A204.1 (cell line): ENCODE data around the gene FAM47E.

Source experiments
- FAIRE-seq: peaks from 2 replicates; lab custom pipeline; 2012; peaks lifted over from hg19 to GRCh38; lab: Jason Lieb, UNC

The FAM47E gene

DNA sequence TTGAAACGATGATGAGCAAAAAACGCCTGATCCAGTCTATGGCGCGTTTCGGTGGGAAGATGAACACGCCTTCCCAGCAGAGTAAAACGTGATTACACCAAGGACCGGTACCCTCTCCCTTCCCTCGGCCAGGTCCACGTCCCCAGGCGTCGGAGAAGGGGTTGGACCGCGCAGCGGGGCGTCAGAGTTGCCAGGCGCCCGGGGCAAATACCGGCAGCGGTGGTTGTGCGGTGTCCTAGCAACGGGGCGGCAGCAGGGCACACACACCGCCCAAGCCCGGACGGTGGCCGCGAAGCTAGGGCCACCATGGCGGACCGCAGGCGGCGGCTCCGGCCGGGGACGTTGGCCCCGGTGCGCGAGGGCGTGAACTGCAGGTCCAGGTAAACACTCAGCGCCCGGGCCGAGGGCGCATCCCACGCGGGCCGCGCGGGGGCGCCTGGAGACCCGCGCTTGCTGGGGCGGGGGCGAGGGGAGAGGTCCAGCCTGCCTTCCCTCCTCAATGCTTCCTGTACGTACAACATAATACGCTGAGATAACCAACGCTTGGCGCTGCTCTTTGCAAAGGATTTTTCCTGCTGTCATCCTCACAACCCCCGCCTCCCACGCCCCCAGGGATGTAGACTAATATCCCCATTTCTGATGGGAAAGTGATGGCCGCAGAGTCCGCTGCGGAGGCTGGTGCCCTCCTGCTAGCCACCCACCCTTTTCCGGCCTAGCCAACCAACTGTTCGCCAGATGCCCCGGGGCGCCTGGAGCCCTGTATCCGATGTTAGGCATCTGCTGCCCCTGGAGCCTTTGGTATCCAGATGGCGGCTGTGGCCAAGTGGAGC is at the start of gene FAM47E:
FAM47E (plus strand) TSS at position 281 of the 830 bp plus-strand sequence; CDS start at position 307, 26 bp downstream.
- no peak for FAIRE-seq

DNA sequence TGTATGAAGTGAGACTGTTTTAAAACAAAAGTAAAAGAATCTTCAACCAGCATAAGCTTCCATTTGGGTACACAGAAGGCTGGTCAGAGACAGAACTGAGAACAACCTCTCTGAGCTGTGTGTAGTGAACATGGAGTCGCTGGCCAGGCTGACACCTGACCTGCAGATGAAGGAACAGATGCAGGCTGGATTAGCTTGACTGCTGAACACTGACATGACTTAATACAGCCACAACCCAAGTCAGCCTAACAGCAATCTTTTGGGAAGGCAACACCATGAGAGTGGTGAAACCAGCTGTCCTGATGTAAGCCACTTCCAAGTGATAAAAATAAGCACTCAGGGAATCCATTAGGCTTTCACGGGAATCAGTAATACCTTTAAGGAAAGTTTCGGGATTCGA is 48.0 kb upstream of the FAM47E start:
- no peak for FAIRE-seq

- FAIRE-seq = no peak
Observed at GRCh38 chr4:76204936-76205335, 46.6 kb upstream of the FAM47E start.

DNA sequence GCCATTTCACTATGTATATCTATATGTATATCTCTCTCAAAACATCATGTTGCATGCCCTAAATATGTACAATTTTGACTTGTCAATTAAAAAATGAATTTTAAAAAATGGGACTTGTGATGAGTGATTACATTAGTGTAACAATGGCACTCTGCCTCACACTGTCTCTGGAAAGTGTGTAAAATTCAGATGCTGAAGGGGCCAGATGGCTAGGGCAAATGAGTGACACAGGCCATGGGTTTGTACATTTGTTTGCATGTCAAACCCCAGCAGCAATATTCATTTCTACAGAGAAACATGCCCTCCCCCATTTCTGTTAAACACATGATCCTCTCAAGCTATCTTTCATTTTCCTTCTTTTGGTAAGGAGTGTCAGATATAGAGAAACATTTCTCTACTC is 46.0 kb upstream of the FAM47E start:
- no peak for FAIRE-seq

- no peak for FAIRE-seq
Observed at GRCh38 chr4:76206222-76206942, 45.1 kb upstream of the FAM47E start.

DNA sequence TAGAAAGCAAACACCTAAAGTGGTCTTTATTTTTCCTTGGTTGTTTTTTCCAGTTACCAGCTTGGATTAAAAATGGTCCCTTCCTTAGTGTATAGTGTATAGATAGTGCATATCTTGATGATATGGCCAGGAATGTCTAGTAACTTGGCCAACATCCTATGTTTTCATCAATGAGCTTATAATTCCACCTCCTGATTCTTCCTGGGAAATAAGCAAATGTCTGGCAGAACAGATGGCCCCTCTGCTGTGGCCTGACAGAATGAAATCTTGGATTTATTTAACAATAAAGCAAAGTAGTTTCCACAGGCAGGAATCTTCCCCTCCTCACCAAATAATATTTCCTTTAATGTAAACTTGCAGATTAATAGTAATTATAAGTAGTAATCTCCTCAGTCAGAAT is 44.0 kb upstream of the FAM47E start:
- no peak for FAIRE-seq

DNA sequence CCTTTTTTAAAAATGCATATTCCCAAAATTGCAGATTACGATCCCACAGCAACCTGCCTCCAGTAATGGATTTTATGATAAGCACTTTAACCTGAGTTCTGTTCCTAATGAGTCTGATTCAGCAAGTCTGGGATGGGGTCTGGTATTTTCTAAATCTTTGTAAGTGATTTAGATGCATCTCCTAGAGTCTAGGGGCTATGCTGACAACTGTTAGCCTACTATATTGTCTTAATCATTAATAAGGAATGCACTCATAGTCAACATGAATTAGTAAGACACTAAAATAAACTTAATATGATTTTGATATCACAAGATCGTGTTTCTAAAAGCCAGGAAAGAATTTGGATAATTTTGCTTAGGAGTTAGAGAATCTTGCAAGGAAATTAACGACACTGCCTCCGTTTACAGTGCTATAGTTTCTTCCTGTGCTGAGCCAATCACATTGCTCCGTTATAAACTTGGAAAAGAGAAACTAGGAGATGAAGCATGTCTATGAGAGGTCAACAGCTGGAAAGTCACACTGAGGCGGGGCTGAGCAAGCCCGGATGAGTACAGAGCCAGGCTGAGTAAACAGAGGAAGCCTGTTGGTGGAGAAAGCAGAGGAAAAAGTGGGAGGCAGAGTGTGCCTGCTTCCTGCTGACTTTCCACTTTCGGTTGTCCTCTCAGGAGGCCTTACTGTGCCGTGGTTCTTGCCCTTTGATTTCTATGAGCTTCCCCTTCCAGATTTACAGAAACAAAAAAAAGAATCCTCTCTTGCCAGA is 43.3 kb upstream of the FAM47E start:
- FAIRE-seq = no peak

- no peak for FAIRE-seq
Observed at GRCh38 chr4:76209881-76210280, 41.6 kb upstream of the FAM47E start.

- no peak for FAIRE-seq
Observed at GRCh38 chr4:76210452-76210851, 41.1 kb upstream of the FAM47E start.

DNA sequence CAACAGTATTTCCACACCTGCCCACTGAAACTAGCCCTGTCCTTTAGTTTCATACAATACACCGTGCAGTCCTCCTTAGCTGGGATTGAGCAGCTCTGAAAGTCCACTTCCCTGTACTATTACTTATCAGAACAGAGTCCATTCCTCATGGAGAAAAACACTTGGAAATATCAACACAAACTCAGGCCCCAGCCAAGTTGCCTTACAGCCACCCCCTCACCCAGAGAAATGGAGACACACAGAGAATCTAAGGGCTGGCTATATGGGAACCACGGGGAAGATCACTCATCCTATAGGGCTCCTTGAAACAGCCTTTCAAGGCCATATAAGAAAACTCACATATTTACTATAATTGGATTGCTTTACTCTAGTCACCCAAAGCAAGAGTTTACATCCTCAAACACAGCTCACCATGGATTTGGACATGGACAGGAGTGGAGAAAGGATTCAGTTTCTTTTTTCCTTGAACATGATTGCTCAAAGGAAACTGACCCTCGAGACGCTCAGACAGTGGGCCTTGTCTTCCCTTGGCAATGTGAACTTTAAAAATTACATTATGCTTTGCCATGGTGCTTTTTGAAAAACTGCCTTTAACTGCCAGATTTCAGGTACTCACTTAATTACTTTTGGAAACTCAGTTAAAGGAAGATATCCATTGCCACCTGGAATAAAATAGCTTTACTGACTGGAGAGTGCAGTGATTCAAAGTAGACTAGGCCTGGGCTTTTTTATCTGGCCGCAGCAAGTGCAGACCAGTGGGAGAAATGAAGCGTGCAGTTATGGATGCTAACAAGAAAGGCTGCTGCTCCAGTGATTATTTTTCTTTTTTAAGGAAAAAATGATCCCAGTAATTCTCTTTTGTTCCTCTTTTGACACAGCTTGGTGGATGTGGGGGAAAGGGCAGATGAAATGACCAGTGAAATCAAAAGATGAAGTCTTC is 39.5 kb upstream of the FAM47E start:
- FAIRE-seq = no peak

DNA sequence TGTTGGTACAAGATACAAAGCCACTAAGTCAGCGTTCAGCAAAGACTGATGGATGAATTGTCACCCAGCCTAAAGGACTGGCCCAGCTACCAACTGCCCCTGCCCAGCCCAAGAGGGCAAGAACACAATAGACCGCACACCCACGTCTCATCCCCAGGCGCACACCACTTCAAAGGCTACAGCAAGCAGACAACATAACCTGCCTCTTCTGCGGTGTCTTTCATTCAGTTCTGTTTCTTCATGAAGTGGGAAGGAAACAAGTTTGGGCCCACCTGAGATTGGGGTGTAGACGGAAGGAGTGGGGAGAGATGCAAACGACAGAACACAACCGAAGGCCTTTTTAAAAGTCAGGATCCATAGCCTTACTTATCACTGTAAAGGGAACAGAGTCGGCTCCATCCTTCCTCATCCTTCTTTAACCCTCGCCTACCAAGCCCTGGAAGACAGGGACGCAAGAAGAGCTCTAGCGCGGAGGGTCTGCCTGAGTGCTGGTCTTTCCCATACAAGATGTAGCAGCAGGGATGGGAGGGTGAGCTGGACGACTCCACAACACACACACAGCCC is 38.6 kb upstream of the FAM47E start:
- no peak for FAIRE-seq

DNA sequence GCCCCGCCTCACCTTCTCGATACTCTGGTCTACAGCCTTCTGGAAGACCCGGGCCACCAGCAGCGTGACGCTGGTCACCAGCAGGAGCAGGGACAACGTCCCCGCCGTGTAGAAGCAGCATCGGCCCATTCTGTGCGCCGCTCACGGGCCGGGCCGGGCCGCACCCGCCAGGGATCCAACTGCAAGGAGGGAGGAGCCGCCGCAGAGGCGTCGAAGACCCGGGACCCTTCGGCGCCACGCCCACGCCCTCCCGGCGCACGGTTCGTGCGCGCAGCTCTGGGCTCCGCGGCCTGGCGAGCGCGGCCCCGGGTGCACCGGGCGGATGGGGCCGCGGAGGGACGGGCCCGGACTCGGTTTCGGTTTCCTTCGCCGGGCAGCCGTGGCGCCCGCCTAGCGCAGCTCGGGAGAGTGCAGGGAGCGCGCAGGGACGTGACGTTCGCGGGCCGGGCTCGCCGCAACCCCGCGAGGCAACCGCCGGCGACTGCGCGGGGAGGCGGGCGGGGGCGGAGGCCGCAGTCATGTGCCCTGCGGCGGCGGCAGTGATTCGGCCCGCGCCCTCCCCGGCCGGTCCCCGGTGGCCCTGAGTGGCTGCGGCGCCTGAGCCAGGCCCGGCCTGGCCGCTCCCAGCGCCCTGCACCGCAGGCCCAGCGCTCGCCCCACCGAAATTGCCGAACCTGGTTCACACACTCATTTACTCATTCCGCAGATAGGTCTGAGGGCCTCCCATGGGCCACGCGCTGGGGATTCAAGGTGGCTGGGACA is 37.9 kb upstream of the FAM47E start, which contains the start of gene SCARB2:
SCARB2 (minus strand) TSS at position 410 of the 762 bp plus-strand sequence; CDS start at position 129, 281 bp downstream.
- FAIRE-seq = no peak

DNA sequence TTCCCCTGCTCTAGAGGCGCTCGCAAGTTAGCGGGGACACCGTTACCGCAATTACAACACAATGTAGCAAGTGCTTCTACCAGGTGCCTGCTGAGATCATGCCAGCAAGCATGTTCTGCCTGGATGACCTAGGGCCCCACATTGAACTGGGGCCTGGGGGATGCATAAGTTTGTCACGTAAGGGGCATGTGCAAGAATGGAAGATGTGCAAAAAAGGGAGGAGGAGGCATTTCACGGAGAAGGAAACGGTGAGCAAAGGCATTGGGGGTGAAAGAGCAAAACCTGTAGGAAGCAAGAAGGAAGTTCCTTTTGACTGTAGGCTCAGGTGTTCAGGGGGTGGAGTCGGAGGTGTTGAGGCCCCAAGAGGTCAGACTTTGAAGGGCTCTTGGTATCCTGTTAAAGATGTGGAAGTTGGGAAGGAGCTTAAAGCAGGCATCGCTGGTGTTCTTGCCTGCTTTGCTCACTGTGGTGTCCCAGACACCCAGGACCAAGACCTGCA is 37.3 kb upstream of the FAM47E start:
- FAIRE-seq = no peak

- FAIRE-seq = no peak
Observed at GRCh38 chr4:76215077-76215476, 36.4 kb upstream of the FAM47E start.

GRCh38 chr4:76216524-76216923 is 35.0 kb upstream of the FAM47E start:
- no peak for FAIRE-seq

DNA sequence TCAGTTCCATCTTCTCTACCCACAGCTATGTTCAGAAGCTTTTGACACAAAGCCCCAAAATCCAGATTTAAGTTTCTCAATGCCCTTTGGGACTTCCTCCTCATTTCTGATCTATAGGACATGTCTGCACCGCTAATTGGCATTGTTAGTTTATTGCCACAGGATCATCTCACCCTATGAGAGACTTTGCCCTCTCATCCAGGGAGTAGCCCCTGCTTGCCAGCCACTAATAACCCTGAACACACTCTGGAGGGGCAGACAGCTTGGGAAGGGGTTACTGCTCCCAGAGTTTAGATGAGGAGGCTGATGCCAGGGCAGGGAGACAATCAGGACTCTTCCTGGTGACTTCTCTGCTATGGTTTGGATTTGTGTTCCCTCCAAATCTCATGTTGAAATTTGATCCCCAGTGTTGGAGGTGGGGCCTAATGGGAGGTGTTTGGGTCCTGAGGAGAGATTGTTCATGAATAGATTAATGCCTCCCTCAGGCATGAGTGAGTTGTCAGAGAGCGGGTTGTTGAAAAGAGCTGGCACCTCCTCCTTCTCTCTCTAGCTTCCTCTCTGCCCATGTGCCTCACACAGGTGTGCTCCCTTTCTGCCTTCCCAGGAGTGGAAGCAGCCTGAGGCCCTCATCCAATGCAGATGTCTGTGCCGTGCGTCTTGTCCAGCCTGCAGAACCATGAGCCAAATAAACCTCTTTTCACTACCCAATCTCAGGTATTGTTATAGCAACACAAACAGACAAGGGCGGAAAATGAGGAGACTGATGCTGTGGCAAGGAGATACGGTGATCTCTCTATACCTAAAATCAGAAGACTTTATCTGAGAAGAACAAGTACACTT is 34.3 kb upstream of the FAM47E start:
- no peak for FAIRE-seq

DNA sequence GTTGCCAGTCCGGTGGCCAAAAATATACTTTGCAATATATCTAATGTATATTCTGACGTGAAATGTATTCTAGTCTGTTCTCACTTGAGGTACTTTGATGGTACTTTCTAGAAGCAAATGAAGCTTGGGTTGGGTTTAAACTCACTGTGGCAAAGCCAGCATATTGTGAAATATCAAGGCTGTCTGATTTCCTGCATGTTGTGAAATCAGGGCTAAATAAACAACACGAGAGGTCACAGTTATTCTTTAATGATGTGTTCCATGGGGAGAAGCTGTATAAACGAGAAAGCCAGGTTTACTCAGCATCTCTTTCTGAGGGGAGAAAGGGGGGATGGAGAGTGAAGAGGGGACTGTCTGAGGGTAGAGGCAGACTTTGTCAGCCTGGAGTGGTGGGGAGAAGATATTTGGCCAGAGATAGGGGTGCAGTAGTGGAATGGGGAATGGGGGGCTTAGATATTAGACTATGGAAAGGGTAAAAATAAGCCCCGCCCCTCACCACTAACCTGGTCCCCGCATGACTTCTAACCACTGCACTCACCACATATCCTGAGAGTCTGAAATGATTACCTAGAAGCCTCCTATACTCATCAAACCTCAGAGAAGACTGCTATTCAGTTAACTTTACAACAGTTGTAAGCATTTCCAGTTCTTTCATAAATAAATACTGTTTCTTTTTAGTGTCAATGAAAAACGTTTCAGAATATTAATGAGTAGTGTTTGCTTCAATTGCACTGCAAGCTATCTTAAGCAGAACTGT is 32.0 kb upstream of the FAM47E start:
- no peak for FAIRE-seq

GRCh38 chr4:76224171-76224570 is 27.4 kb upstream of the FAM47E start:
- no peak for FAIRE-seq

DNA sequence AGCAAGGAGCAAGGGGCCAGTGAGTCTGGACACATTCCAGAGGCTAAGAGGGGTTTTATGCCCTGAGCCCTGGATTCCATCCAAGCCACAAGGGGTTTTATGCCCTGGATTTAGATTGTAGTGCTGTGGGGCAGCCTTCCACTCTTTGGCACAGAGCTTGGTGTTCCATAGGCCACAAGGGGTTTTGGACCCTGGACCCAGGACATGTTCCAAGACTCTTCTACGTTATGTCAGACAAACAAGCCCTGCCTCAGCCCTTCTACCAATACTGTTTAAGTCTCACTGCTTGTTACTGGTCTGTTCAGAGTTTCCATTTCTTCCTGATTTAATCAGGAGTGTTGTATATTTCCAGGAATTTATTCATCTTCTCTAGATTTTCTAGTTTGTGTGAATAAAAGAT is 25.1 kb upstream of the FAM47E start:
- FAIRE-seq = no peak
